ENCODE measurements around the gene STX7. TPM values are rescaled to one million over a fixed set of nuclear protein-coding genes. Genes with fewer than 3 reads are reported as not detected.
A peak's percentile ranks its signal among the peaks of the same experiment; 100 is the strongest.

STX7 gene
- total and polyA plus RNA-seq, 10 donors, result 14.4 to 114 (median 80.7) TPM

DNA sequence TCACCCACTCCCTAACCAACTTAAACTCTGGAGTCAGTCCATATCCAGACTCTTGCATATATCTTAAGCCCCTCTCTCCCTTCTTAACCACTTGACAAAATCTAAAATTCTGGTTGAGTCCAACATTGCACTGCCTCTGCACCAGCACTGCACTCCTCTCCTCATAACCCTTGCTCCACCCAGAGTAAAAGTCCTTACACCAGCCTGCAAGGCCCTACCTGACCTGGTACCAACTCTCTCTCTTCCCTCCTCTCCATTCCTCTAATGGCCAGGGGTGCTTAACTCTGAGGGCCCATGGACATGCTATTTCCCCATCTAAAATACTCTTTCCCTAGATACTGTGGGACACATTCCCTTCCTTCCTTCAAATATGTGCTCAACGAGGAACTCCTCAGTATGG, 21.0 kb downstream of the STX7 start:
- Histone ChIP-seq H3K27ac (peak overlapping the region in 5 of 8 donors; percentile 17 to 83 (median 79)), H3K4me3 (peak overlapping the region in 1 of 8 donors; percentile 48), H3K9me3 (no peaks in the 10 kb centered on the region), H3K4me1 (peaks cover 47 to 95% (median 77%) of the 10 kb centered on the region in 6 donors), H3K36me3 (peaks cover 0 to 34% (median 5%) of the 10 kb centered on the region in 6 donors), H3K27me3 (replicated peaks in 1 of 7) (no peaks in the 10 kb centered on the region)
- no peak for DNase-seq
- TF ChIP-seq, protein P1, sequence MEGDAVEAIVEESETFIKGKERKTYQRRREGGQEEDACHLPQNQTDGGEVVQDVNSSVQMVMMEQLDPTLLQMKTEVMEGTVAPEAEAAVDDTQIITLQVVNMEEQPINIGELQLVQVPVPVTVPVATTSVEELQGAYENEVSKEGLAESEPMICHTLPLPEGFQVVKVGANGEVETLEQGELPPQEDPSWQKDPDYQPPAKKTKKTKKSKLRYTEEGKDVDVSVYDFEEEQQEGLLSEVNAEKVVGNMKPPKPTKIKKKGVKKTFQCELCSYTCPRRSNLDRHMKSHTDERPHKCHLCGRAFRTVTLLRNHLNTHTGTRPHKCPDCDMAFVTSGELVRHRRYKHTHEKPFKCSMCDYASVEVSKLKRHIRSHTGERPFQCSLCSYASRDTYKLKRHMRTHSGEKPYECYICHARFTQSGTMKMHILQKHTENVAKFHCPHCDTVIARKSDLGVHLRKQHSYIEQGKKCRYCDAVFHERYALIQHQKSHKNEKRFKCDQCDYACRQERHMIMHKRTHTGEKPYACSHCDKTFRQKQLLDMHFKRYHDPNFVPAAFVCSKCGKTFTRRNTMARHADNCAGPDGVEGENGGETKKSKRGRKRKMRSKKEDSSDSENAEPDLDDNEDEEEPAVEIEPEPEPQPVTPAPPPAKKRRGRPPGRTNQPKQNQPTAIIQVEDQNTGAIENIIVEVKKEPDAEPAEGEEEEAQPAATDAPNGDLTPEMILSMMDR (IDR thresholded peaks at IDR 0.05 in 8 of 11, conservative IDR thresholded peaks at IDR 0.05 in 3 of 11), result no peak
- no peak for TF ChIP-seq POLR2AphosphoS5 (IDR thresholded peaks at IDR 0.05)
- TF ChIP-seq POLR2A (IDR thresholded peaks at IDR 0.05), result no peak
- intact Hi-C loops (cut with DNase I; ENCODE audit: low total_unique reads), result no loop called here
- 69 to 84% (median 77%) methylated on average over 1 of the region's 1 CpG for WGBS, 5 donors

DNA sequence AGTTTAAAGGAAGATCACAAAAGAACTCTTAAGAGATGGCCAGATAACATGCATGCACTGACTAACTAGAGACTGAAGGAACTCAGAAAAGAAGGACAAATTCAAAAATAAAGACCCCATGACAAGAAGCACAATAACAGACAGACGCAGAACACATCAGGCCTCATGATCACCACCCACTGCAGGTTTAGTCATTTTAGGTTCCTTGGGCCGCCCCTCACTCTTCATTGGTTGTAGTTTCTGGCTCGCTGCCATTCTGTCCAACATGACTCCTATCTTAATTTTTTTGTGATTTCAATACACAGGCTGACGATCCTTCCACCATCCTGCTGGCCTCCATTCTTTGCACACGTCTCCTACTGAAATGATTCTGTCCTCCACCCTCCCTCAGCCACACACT, 21.6 kb downstream of the STX7 start:
- Histone ChIP-seq H3K27ac (peak overlapping the region in 7 of 8 donors; percentile 17 to 83 (median 74)), H3K27me3 (replicated peaks in 1 of 7) (no peaks in the 10 kb centered on the region), H3K36me3 (peaks cover 0 to 40% (median 5%) of the 10 kb centered on the region in 6 donors), H3K4me3 (peak overlapping the region in 1 of 8 donors; percentile 48), H3K4me1 (peaks cover 41 to 89% (median 71%) of the 10 kb centered on the region in 6 donors), H3K9me3 (peaks cover 0 to 4% (median 0%) of the 10 kb centered on the region in 8 donors)
- intact Hi-C loops (cut with DNase I; ENCODE audit: low total_unique reads), result no loop called here
- WGBS, 5 donors, result 76 to 85% (median 80%) methylated on average over 5 of the region's 5 CpGs
- TF ChIP-seq, protein P1 (IDR thresholded peaks at IDR 0.05 in 8 of 11, conservative IDR thresholded peaks at IDR 0.05 in 3 of 11), result no peak
- TF ChIP-seq POLR2A (IDR thresholded peaks at IDR 0.05), result no peak
- no peak for TF ChIP-seq POLR2AphosphoS5 (IDR thresholded peaks at IDR 0.05)
- no peak for DNase-seq

DNA sequence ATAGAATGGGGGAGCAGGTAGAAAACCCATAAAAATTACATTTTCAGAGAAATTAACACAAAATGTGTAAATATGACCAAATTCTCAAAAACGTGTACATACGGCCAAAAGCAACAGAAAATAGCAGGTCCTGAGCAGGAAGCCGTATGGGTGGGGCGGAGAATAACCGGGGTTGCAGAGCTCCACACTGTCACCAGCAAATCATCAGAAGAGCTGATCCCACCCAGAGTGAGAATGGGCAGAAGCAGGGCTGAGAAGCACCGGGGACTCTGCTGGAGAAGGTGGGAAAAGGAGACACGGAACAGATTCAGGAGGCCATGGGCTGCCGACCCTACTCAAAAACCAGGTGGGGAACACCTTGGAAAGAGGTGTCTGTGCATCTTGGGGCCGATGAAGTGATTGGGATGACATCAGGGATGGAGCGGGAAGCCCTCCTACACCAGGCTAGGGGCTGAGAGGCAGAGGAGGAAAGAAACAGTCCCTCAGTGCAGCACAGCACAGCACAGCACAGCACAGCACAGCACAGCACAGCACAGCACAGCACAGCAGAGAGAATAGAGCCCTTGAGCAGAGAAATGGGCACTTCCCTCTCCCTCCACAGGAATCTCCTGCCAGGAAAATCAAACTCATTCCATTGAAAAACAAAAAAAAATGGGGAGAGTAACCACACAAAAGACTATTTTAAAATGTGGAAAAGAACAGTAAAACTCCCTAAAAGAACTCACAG, 22.3 kb downstream of the STX7 start:
- intact Hi-C loops (cut with DNase I; ENCODE audit: low total_unique reads), result no loop called here
- peaks cover 0 to 42% (median 5%) of the 10 kb centered on the region in 6 donors for H3K36me3 ChIP-seq
- TF ChIP-seq POLR2AphosphoS5 (IDR thresholded peaks at IDR 0.05) (peak in 1 of 3 donors; percentile 34), POLR2A (IDR thresholded peaks at IDR 0.05) (no peak)
- TF ChIP-seq, protein P1 (IDR thresholded peaks at IDR 0.05 in 8 of 11, conservative IDR thresholded peaks at IDR 0.05 in 3 of 11), result no peak
- 37 to 61% (median 56%) methylated on average over 10 of the region's 10 CpGs for WGBS, 5 donors
- peak overlapping the region; percentile 37 to 83 (median 74) for H3K27ac ChIP-seq
- H3K4me3 ChIP-seq, result peak overlapping the region in 4 of 8 donors; percentile 5 to 48 (median 17)
- DNase-seq, result peak; percentile 77
- peaks cover 39 to 88% (median 65%) of the 10 kb centered on the region in 6 donors for H3K4me1 ChIP-seq
- peaks cover 0 to 7% (median 0%) of the 10 kb centered on the region in 8 donors for H3K9me3 ChIP-seq
- H3K27me3 ChIP-seq (replicated peaks in 1 of 7), result no peaks in the 10 kb centered on the region

DNA sequence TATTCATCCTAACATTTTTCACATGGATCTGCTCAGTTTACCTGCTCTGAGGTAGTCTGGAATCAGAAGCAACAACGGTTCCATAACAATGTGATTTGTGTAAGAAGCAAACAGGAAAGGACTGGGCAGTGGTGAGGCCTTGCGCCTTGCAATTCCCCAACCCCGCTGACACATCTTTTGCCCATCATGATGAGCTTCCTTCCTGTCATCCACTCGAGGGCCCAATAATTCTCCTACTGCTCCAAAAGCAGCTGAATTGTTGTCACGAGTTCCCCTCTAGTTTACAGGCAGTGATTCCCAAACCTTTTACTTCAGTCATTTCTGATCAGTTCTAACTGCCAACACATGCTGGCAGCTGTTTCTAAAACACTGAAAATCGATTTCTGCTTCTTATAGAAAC, 22.9 kb downstream of the STX7 start:
- intact Hi-C loops (cut with DNase I; ENCODE audit: low total_unique reads), result no loop called here
- Histone ChIP-seq H3K9me3 (peaks cover 0 to 7% (median 0%) of the 10 kb centered on the region in 8 donors), H3K27me3 (replicated peaks in 1 of 7) (no peaks in the 10 kb centered on the region), H3K36me3 (peaks cover 0 to 42% (median 5%) of the 10 kb centered on the region in 6 donors), H3K27ac (peak overlapping the region; percentile 37 to 83 (median 74)), H3K4me3 (peak overlapping the region in 4 of 8 donors; percentile 5 to 48 (median 17)), H3K4me1 (peaks cover 37 to 88% (median 59%) of the 10 kb centered on the region in 6 donors)
- no peak for DNase-seq
- TF ChIP-seq, protein P1 (IDR thresholded peaks at IDR 0.05 in 8 of 11, conservative IDR thresholded peaks at IDR 0.05 in 3 of 11), result no peak
- no peak for TF ChIP-seq POLR2A (IDR thresholded peaks at IDR 0.05)
- TF ChIP-seq POLR2AphosphoS5 (IDR thresholded peaks at IDR 0.05), result no peak
- WGBS, 5 donors, result 13 to 33% (median 25%) methylated on average over 6 of the region's 6 CpGs
